Peyer's patch (tissue), 4 donors: ENCODE results near the gene SPAG16.
"Not testable (repeated sequence)": the region's sequence is repeated elsewhere in the genome, so short reads cannot be mapped to it uniquely, and the experiment has no call there.

Experiments used
- CTCF ChIP-seq, 6 experiments: fragments of 450-650 bp in 4 of 6; fragments of 200-600 bp in 2 of 6; sonication (generic) in 1 of 6; IDR thresholded peaks; one replicate each; pipeline ENCODE4 v1.5.1; 2017 to 2019; ENCODE audit warnings: antibody characterized with exemption in 6 of 6, mild to moderate bottlenecking in 3 of 6, moderate library complexity in 1 of 6
- POLR2A ChIP-seq, 2 donors: fragments of 450-650 bp; IDR thresholded peaks; one replicate each; pipeline ENCODE4 v1.5.1; 2017; ENCODE audit warnings: antibody characterized with exemption in 2 of 2, mild to moderate bottlenecking in 2 of 2, moderate library complexity in 2 of 2

GRCh38 chr2:213408426-213409070 is 124.3 kb downstream of the SPAG16 start:
- not testable (repeated sequence) for TF ChIP-seq CTCF, POLR2A (IDR thresholded peaks at IDR 0.05)
